IPS-18c (cell line): ENCODE data around the gene RUFY2.
A peak's percentile ranks its signal among the peaks of the same experiment; 100 is the strongest.
"Not testable (repeated sequence)": the region's sequence is repeated elsewhere in the genome, so short reads cannot be mapped to it uniquely, and the experiment has no call there.

Experiments used
- H3K4me3 ChIP-seq: 2 replicates; pipeline ENCODE4 v1.7.0; 2013; ENCODE audit warnings: low read depth, mild to moderate bottlenecking, low read length, moderate library complexity; ENCODE audit not compliant: insufficient read depth
- H3K9me3 ChIP-seq: one replicate; pipeline ENCODE4 v1.6.1; 2013; ENCODE audit warnings: mild to moderate bottlenecking, low read length, moderate library complexity; ENCODE audit not compliant: control insufficient read depth, insufficient read depth

The RUFY2 gene

GRCh38 chr10:68333058-68333395, 74.0 kb downstream of the RUFY2 start:
- no peaks in the 10 kb centered on the region for H3K9me3 ChIP-seq
- H3K4me3 ChIP-seq = peak overlapping the region; percentile 95

- no peaks in the 10 kb centered on the region for H3K9me3 ChIP-seq
- H3K4me3 ChIP-seq = peak within 1 kb of the TSS; percentile 95
Observed at GRCh38 chr10:68332259-68333057, 74.6 kb downstream of the RUFY2 start, which contains the start of gene PBLD. Gene PBLD (minus strand): TSS chr10:68332928. CDS start chr10:68306844, 26,084 bp downstream.

GRCh38 chr10:68331455-68332258, 75.4 kb downstream of the RUFY2 start, which contains the start of gene HNRNPH3:
Gene HNRNPH3 (plus strand): TSS chr10:68332064. CDS start chr10:68337222, 5,158 bp downstream.
- no peaks in the 10 kb centered on the region for H3K9me3 ChIP-seq

GRCh38 chr10:68330852-68331454, 76.1 kb downstream of the RUFY2 start:
- H3K9me3 ChIP-seq = no peaks in the 10 kb centered on the region

More at GRCh38 chr10:68331455-68332258, 75.4 kb downstream of the RUFY2 start, which contains the start of gene HNRNPH3:
- peak within 1 kb of the TSS; percentile 95 for H3K4me3 ChIP-seq

GRCh38 chr10:68329506-68329861, 77.6 kb downstream of the RUFY2 start:
- H3K4me3 ChIP-seq = no peak overlapping the region
- H3K9me3 ChIP-seq = no peaks in the 10 kb centered on the region

More at GRCh38 chr10:68330852-68331454, 76.1 kb downstream of the RUFY2 start:
- H3K4me3 ChIP-seq = peak overlapping the region; percentile 95

- no peaks in the 10 kb centered on the region for H3K9me3 ChIP-seq
- no peak overlapping the region for H3K4me3 ChIP-seq
Observed at GRCh38 chr10:68327889-68328786, 78.9 kb downstream of the RUFY2 start.

GRCh38 chr10:68324396-68324795, 82.7 kb downstream of the RUFY2 start:
- not testable (repeated sequence) for H3K4me3 ChIP-seq, H3K9me3 ChIP-seq

- H3K4me3 ChIP-seq = no peak overlapping the region
- peaks cover 4% of the 10 kb centered on the region for H3K9me3 ChIP-seq
Observed at GRCh38 chr10:68318331-68319059, 88.6 kb downstream of the RUFY2 start.

GRCh38 chr10:68315582-68315981, 91.5 kb downstream of the RUFY2 start:
- no peak overlapping the region for H3K4me3 ChIP-seq

GRCh38 chr10:68314930-68315329, 92.1 kb downstream of the RUFY2 start:
- not testable (repeated sequence) for H3K9me3 ChIP-seq, H3K4me3 ChIP-seq

More at GRCh38 chr10:68315582-68315981, 91.5 kb downstream of the RUFY2 start:
- peaks cover 4% of the 10 kb centered on the region for H3K9me3 ChIP-seq

GRCh38 chr10:68310531-68310930, 96.5 kb downstream of the RUFY2 start:
- Histone ChIP-seq H3K4me3 (no peak overlapping the region), H3K9me3 (no peaks in the 10 kb centered on the region)

- H3K9me3 ChIP-seq = no peaks in the 10 kb centered on the region
- no peak overlapping the region for H3K4me3 ChIP-seq
Observed at GRCh38 chr10:68305854-68306253, 101.2 kb downstream of the RUFY2 start.

GRCh38 chr10:68303849-68304412, 103.1 kb downstream of the RUFY2 start:
- no peaks in the 10 kb centered on the region for H3K9me3 ChIP-seq
- H3K4me3 ChIP-seq = no peak overlapping the region

GRCh38 chr10:68302871-68303270, 104.2 kb downstream of the RUFY2 start:
- Histone ChIP-seq H3K9me3 (no peaks in the 10 kb centered on the region), H3K4me3 (no peak overlapping the region)

GRCh38 chr10:68302503-68302823, 104.6 kb downstream of the RUFY2 start:
- Histone ChIP-seq H3K9me3 (no peaks in the 10 kb centered on the region), H3K4me3 (no peak overlapping the region)
